GM20000 (cell line): ENCODE measurements around the gene BPGM.
A peak's percentile ranks its signal among the peaks of the same experiment; 100 is the strongest.

Source experiments
- DNase-seq: peaks from one replicate; pipeline ENCODE4 v3.0.0; 2012; ENCODE audit warnings: low spot score
- CTCF ChIP-seq: IDR thresholded peaks from 2 replicates; pipeline ENCODE4 v1.5.1; 2012; ENCODE audit warnings: mild to moderate bottlenecking, control low read depth; ENCODE audit errors: extremely low read depth, missing control alignments

Gene BPGM

GRCh38 chr7:134646425-134647305 lies at the start of gene BPGM:
Gene BPGM (plus strand): TSS chr7:134646853. CDS start chr7:134661508, 14,655 bp downstream.
- peak; percentile 92 for DNase-seq
- peak; percentile 28 for TF ChIP-seq CTCF

- DNase-seq: no peak
These were observed 47.3 kb upstream of the BPGM start for GRCh38 chr7:134599371-134599770.

GRCh38 chr7:134601459-134601858 lies 45.2 kb upstream of the BPGM start:
- no peak for DNase-seq
- no peak for TF ChIP-seq CTCF

More at GRCh38 chr7:134599371-134599770, 47.3 kb upstream of the BPGM start:
- no peak for TF ChIP-seq CTCF

- no peak for DNase-seq
- no peak for TF ChIP-seq CTCF
These were observed 43.7 kb upstream of the BPGM start for GRCh38 chr7:134602881-134603451.

- peak; percentile 72 for TF ChIP-seq CTCF
- DNase-seq: peak; percentile 61
These were observed 40.4 kb upstream of the BPGM start for GRCh38 chr7:134605978-134606923.

GRCh38 chr7:134611611-134612151 lies 35.0 kb upstream of the BPGM start:
- no peak for DNase-seq
- TF ChIP-seq CTCF: no peak

- no peak for DNase-seq
- no peak for TF ChIP-seq CTCF
These were observed 34.5 kb upstream of the BPGM start for GRCh38 chr7:134612197-134612596.
